Kidney (tissue), 14 donors: Measurements from ENCODE around the gene SYT17. TPM values are rescaled to one million over a fixed set of nuclear protein-coding genes. Genes with fewer than 3 reads are reported as not detected.
A peak's percentile ranks its signal among the peaks of the same experiment; 100 is the strongest.
"Not testable (repeated sequence)": the region's sequence is repeated elsewhere in the genome, so short reads cannot be mapped to it uniquely, and the experiment has no call there.

ENCODE experiments used
- DNase-seq, 5 donors: peaks; one replicate each; pipeline ENCODE4 v3.0.0-alpha.2; 2013 to 2020
- FAIRE-seq: peaks from 2 replicates; lab custom pipeline; 2012; peaks lifted over from hg19 to GRCh38; lab: Jason Lieb, UNC
- H3K27ac ChIP-seq, 2 donors: one replicate each; pipeline ENCODE4 v1.7.0; 2013; ENCODE audit warnings: low read depth in 2 of 2, low read length in 2 of 2, inconsistent platforms in 1 of 2
- H3K27me3 ChIP-seq: one replicate; pipeline ENCODE4 v1.7.1; 2013; ENCODE audit warnings: low read length, inconsistent platforms; ENCODE audit not compliant: control insufficient read depth, insufficient read depth
- H3K36me3 ChIP-seq, 3 donors: one replicate each; pipeline versions ENCODE4 v1.7.0 to v1.7.1; 2013; ENCODE audit warnings: low read length in 3 of 3, control low read depth in 1 of 3, inconsistent platforms in 1 of 3; ENCODE audit not compliant: insufficient read depth in 3 of 3, control insufficient read depth in 2 of 3
- H3K4me1 ChIP-seq, 3 donors: one replicate each; pipeline versions ENCODE4 v1.7.0 to v1.7.1; 2013; ENCODE audit warnings: low read length in 3 of 3, inconsistent platforms in 1 of 3, low read depth in 1 of 3; ENCODE audit not compliant: control insufficient read depth in 2 of 3, insufficient read depth in 2 of 3
- H3K4me3 ChIP-seq, 3 donors: one replicate each; pipeline versions ENCODE4 v1.7.0 to v1.8.1; 2013; ENCODE audit warnings: low read length in 3 of 3, control low read depth in 1 of 3, inconsistent platforms in 1 of 3
- H3K9ac ChIP-seq, 3 donors: one replicate each; pipeline versions ENCODE4 v1.7.0 to v1.7.1; 2013; ENCODE audit warnings: low read length in 3 of 3, control low read depth in 1 of 3, inconsistent platforms in 1 of 3
- H3K9me3 ChIP-seq, 3 donors: one replicate each; pipeline versions ENCODE4 v1.7.0 to v1.7.1; 2013; ENCODE audit warnings: low read length in 3 of 3, control low read depth in 1 of 3, inconsistent platforms in 1 of 3; ENCODE audit not compliant: control insufficient read depth in 2 of 3, insufficient read depth in 1 of 3
- intact Hi-C: fragments of 100-400 bp; cut with DNase I; formaldehyde crosslinking; loops from one replicate; pipeline ENCODE4 v1.11.1; 2022
- polyA plus RNA-seq: library from polyadenylated mRNA; stranded (reverse); fragments of 350-450 nt; fragmentation: Illumina TruSeq; extraction: RNeasy Lipid Tissue Mini Kit (QIAGEN cat#74804); gene quantifications from one replicate; pipeline ENCODE4 v1.2.3, GENCODE V29; 2014; ENCODE audit warnings: low read depth, low replicate concordance; ENCODE audit not compliant: insufficient read depth
- total RNA-seq: library from RNA; stranded (reverse); fragmentation: NEBNext Ultra II Directional; extraction: Animal tissue kit (Norgen Biotek cat#: 25700); gene quantifications from one replicate; pipeline ENCODE4 v1.2.1, GENCODE V29; 2021
- TF ChIP-seq, protein P1 (sequence below): IDR thresholded peaks from 3 replicates; pipeline ENCODE4 v1.5.1; 2012; ENCODE audit warnings: mild to moderate bottlenecking, moderate library complexity, borderline replicate concordance; ENCODE audit not compliant: insufficient read depth; ENCODE audit errors: extremely low read depth
- donor health status: control.
- donor health status: control.
- donor health status: control.
- donor health status: control.
- donor health status: control.
- donor health status: DM: yes; HTN: yes; CAD: no.
- donor health status: Normal renal cell carcinoma (clear cell type).

The SYT17 gene
- total and polyA plus RNA-seq, 2 donors from 2014 or later, result 5.8 to 8.8 TPM

DNA sequence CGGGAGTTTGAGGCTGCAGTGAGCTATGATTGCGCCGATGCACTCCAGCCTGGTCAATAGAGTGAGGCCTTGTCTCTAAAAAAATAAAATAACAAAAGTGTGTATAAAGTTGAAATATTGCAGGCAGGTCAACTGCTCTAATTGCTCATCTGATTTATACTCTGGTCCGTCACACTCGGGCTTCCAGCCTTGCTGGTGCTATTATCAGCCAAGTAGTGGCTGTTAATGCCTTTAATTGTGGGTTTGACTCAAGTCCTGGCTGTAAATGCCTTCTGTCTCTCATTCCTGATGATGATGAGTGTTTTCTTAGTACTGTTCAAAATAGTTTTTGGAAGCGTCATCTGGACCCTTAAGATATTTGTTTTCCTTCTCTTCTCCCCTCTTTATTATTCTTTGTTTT lies 18.4 kb downstream of the SYT17 start:
- TF ChIP-seq, protein P1, sequence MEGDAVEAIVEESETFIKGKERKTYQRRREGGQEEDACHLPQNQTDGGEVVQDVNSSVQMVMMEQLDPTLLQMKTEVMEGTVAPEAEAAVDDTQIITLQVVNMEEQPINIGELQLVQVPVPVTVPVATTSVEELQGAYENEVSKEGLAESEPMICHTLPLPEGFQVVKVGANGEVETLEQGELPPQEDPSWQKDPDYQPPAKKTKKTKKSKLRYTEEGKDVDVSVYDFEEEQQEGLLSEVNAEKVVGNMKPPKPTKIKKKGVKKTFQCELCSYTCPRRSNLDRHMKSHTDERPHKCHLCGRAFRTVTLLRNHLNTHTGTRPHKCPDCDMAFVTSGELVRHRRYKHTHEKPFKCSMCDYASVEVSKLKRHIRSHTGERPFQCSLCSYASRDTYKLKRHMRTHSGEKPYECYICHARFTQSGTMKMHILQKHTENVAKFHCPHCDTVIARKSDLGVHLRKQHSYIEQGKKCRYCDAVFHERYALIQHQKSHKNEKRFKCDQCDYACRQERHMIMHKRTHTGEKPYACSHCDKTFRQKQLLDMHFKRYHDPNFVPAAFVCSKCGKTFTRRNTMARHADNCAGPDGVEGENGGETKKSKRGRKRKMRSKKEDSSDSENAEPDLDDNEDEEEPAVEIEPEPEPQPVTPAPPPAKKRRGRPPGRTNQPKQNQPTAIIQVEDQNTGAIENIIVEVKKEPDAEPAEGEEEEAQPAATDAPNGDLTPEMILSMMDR, result no peak
- no peaks in the 10 kb centered on the region for H3K36me3 ChIP-seq
- no peak overlapping the region for H3K9ac ChIP-seq
- DNase-seq, result peak in 2 of 5 donors; percentile 42 to 62
- intact Hi-C loops, result no loop called here
- H3K27me3 ChIP-seq, result no peaks in the 10 kb centered on the region
- H3K9me3 ChIP-seq, result no peaks in the 10 kb centered on the region
- H3K4me1 ChIP-seq, result peaks cover 0 to 2% (median 0%) of the 10 kb centered on the region in 3 donors
- no peak overlapping the region for H3K4me3 ChIP-seq
- H3K27ac ChIP-seq, result no peak overlapping the region
- no peak for FAIRE-seq

DNA sequence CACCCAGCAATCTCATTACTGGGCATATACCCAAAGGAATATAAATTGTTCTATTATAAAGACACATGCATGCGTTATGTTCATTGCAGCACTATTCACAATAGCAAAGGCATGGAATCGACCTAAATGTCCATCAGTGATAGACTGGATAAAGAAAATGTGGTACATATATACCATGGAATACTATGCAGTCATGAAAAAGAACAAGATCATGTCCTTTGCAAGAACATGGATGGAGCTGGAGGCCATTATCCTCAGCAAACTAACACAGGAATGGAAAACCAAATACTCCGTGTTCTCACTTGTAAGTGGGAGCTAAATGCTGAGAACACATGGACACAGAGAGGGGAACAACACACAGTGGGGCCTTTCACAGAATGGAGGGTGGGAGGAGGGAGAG lies 19.9 kb downstream of the SYT17 start:
- H3K9me3 ChIP-seq, H3K36me3 ChIP-seq, H3K4me1 ChIP-seq, FAIRE-seq, intact Hi-C loops, H3K27me3 ChIP-seq, H3K4me3 ChIP-seq, H3K9ac ChIP-seq, DNase-seq, H3K27ac ChIP-seq: not testable (repeated sequence)

DNA sequence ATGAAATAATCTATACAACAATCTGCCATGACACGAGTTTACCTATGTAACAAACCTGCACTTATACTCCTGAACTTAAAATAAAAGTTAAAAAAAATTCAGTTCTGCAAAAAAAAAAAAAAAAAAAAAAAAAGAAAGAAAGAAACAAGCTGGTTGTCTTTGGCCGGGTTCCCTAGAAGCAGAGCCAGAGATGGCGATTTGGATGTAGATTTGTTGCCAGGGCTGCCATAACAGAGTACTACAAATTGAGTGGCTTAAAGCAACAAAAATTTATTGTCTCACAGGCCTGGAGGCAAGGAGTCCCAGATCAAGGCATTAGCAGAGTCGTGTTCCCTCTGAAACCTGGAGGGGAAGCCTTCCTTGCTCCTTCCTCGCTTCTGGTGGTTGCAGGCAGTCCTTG lies 20.4 kb downstream of the SYT17 start:
- peaks cover 0 to 2% (median 0%) of the 10 kb centered on the region in 3 donors for H3K4me1 ChIP-seq
- FAIRE-seq (no peak), DNase-seq (peak in 2 of 5 donors; percentile 5 to 36)
- TF ChIP-seq, protein P1, result no peak
- H3K9me3 ChIP-seq, result no peaks in the 10 kb centered on the region
- intact Hi-C loops, result no loop called here
- H3K27ac ChIP-seq, result no peak overlapping the region
- no peak overlapping the region for H3K4me3 ChIP-seq
- H3K27me3 ChIP-seq, result no peaks in the 10 kb centered on the region
- H3K36me3 ChIP-seq, result no peaks in the 10 kb centered on the region
- H3K9ac ChIP-seq, result no peak overlapping the region

DNA sequence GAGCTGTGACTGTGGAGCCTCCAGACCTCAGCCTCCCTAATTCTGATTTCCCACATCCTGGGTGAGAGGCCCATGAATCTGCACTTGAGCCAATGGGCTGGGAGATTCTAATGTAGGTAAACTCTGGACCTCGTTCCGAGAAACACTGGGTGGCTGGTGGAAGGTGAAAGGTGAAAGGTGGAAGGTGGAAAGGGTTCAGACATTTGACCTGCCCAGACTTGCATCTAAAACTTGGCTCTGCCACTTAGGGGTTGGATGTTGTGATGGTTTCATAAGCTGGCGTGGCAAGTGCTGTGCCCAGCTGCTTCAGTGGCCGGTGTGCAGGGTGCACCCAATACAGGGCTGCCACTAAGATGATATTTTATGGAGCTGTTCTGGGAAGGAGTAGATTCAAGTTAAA lies 24.8 kb downstream of the SYT17 start:
- no peak for DNase-seq
- H3K9me3 ChIP-seq, result no peaks in the 10 kb centered on the region
- FAIRE-seq, result no peak
- H3K27ac ChIP-seq, result no peak overlapping the region
- H3K4me1 ChIP-seq, result no peaks in the 10 kb centered on the region
- intact Hi-C loops, result no loop called here
- H3K9ac ChIP-seq, result no peak overlapping the region
- H3K27me3 ChIP-seq, result no peaks in the 10 kb centered on the region
- H3K4me3 ChIP-seq, result no peak overlapping the region
- peaks cover 0 to 2% (median 0%) of the 10 kb centered on the region in 3 donors for H3K36me3 ChIP-seq
- TF ChIP-seq, protein P1, result no peak
